Astrocyte (in vitro differentiated cells and primary cell): ENCODE data around the gene TPST2. TPM values are rescaled to one million over a fixed set of nuclear protein-coding genes. Genes with fewer than 3 reads are reported as not detected.
"Not testable (repeated sequence)": the region's sequence is repeated elsewhere in the genome, so short reads cannot be mapped to it uniquely, and the experiment has no call there.

Experiments
- DNase-seq: peaks from one replicate; pipeline ENCODE4 v3.0.0-alpha.2; 2010; ENCODE audit warnings: low read depth
- FAIRE-seq: peaks from 2 replicates; lab custom pipeline; 2011; peaks lifted over from hg19 to GRCh38; lab: Jason Lieb, UNC
- H2AFZ ChIP-seq: 2 replicates; pipeline ENCODE4 v1.6.0; 2012; ENCODE audit warnings: low read depth, low read length, inconsistent platforms
- H3K27ac ChIP-seq: 2 replicates; pipeline ENCODE4 v1.5.1; 2011; ENCODE audit warnings: low read depth, low read length, inconsistent platforms
- H3K27me3 ChIP-seq: 2 replicates; pipeline ENCODE4 v1.6.0; 2011; ENCODE audit warnings: low read length, inconsistent platforms; ENCODE audit not compliant: insufficient read depth
- H3K36me3 ChIP-seq: 2 replicates; pipeline ENCODE4 v1.5.1; 2011; ENCODE audit warnings: low read length, inconsistent platforms; ENCODE audit not compliant: insufficient read depth
- H3K4me1 ChIP-seq: 2 replicates; pipeline ENCODE4 v1.5.1; 2011; ENCODE audit warnings: low read length, inconsistent platforms; ENCODE audit not compliant: insufficient read depth
- H3K4me2 ChIP-seq: 2 replicates; pipeline ENCODE4 v1.6.0; 2012; ENCODE audit warnings: low read length, inconsistent platforms
- H3K4me3 ChIP-seq: 2 replicates; pipeline ENCODE4 v1.5.1; 2011; ENCODE audit warnings: low read depth, mild to moderate bottlenecking, low read length, inconsistent platforms; ENCODE audit not compliant: insufficient read depth
- H3K79me2 ChIP-seq: 2 replicates; pipeline ENCODE4 v1.6.0; 2012; ENCODE audit warnings: mild to moderate bottlenecking, low read length, inconsistent platforms; ENCODE audit not compliant: insufficient read depth
- H3K9ac ChIP-seq: 2 replicates; pipeline ENCODE4 v1.6.0; 2012; ENCODE audit warnings: mild to moderate bottlenecking, low read length, inconsistent platforms
- H3K9me3 ChIP-seq: 2 replicates; pipeline ENCODE4 v1.5.1; 2012; ENCODE audit warnings: low read depth, mild to moderate bottlenecking, low read length, inconsistent platforms; ENCODE audit not compliant: insufficient read depth
- H4K20me1 ChIP-seq: 2 replicates; pipeline ENCODE4 v1.6.0; 2012; ENCODE audit warnings: low read length, inconsistent platforms; ENCODE audit not compliant: insufficient read depth
- H3K27ac Mint-ChIP-seq: one replicate; pipeline ENCODE4 v1.8.0; 2021; ENCODE audit warnings: mild to moderate bottlenecking, mixed read lengths; ENCODE audit not compliant: unreplicated experiment
- H3K27me3 Mint-ChIP-seq: one replicate; pipeline ENCODE4 v1.8.0; 2021; ENCODE audit warnings: low read depth, mixed read lengths; ENCODE audit not compliant: unreplicated experiment
- H3K36me3 Mint-ChIP-seq: one replicate; pipeline ENCODE4 v1.8.0; 2021; ENCODE audit warnings: low read depth, mixed read lengths; ENCODE audit not compliant: unreplicated experiment
- H3K4me1 Mint-ChIP-seq: one replicate; pipeline ENCODE4 v1.8.0; 2021; ENCODE audit warnings: low read depth, mixed read lengths; ENCODE audit not compliant: unreplicated experiment
- H3K4me3 Mint-ChIP-seq: one replicate; pipeline ENCODE4 v1.8.0; 2021; ENCODE audit warnings: mild to moderate bottlenecking, moderate library complexity, mixed read lengths; ENCODE audit not compliant: unreplicated experiment
- H3K9me3 Mint-ChIP-seq: one replicate; pipeline ENCODE4 v1.8.0; 2021; ENCODE audit warnings: mild to moderate bottlenecking, mixed read lengths; ENCODE audit not compliant: unreplicated experiment
- CTCF ChIP-seq: IDR thresholded peaks from 2 replicates; pipeline ENCODE4 v1.5.1; 2011; ENCODE audit warnings: low read depth, mild to moderate bottlenecking, inconsistent platforms, low read length, moderate library complexity; ENCODE audit not compliant: insufficient read depth
- EZH2 ChIP-seq: IDR thresholded peaks from 2 replicates; pipeline ENCODE4 v1.6.1; 2012; ENCODE audit warnings: mild to moderate bottlenecking, low read length, inconsistent platforms; ENCODE audit not compliant: insufficient read depth
- total RNA-seq: library from RNA; stranded (reverse); gene quantifications from 2 replicates; pipeline ENCODE4 v1.2.1, GENCODE V29; 2021

The TPST2 gene
- total RNA-seq, 1 donor from 2014 or later, result 55.7 TPM

DNA sequence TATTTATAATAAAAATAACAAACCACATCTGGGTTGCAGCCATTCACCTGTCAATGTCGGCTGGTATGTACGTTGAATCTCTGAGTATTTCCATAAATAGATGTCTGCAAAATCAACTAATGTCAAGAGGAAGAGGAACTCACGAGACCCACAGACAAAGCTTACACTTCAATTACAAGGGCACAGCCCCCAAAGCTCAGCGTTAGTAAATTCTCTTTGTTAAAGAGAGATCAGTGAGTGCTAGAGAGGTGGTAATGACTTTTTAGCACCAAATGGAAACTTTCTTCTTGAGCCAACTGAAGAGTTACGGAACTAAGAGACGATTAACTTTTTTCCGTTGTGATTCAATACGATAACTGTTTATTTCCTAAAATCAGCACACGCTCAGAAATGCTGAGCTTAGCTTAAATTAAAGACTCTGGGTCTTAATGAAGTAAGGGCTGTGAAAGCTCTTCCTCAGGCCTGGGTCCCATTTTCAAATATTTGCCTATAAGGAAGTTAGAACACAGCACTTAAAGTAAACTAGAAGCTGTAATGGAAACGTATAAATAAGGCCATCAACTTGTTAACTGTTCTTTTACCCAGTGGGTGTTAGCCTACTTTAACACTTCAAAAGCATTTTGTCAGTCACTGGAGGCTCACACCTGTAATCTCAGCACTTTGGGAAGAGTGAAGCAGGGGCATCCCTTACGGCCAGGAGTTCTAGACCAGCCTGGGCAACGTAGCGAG is 54.9 kb downstream of the TPST2 start:
- Histone ChIP-seq H3K9ac (no peak overlapping the region), H3K27ac (no peak overlapping the region), H3K4me1 (peaks cover 4% of the 10 kb centered on the region), H3K4me3 (no peak overlapping the region), H4K20me1 (peaks cover 20% of the 10 kb centered on the region), H3K9me3 (no peaks in the 10 kb centered on the region), H3K27me3 (no peaks in the 10 kb centered on the region), H3K79me2 (peaks cover 5% of the 10 kb centered on the region), H2AFZ (no peak overlapping the region), H3K4me2 (no peak overlapping the region), H3K36me3 (peaks cover 29% of the 10 kb centered on the region)
- H3K36me3 Mint-ChIP-seq, result peaks cover 35% of the 10 kb centered on the region
- TF ChIP-seq EZH2 (no peak), CTCF (no peak)
- no peak overlapping the region for H3K27ac Mint-ChIP-seq
- no peaks in the 10 kb centered on the region for H3K4me1 Mint-ChIP-seq
- FAIRE-seq (no peak), DNase-seq (no peak)
- H3K27me3 Mint-ChIP-seq, result no peaks in the 10 kb centered on the region
- H3K4me3 Mint-ChIP-seq, result no peak overlapping the region
- H3K9me3 Mint-ChIP-seq, result no peaks in the 10 kb centered on the region

DNA sequence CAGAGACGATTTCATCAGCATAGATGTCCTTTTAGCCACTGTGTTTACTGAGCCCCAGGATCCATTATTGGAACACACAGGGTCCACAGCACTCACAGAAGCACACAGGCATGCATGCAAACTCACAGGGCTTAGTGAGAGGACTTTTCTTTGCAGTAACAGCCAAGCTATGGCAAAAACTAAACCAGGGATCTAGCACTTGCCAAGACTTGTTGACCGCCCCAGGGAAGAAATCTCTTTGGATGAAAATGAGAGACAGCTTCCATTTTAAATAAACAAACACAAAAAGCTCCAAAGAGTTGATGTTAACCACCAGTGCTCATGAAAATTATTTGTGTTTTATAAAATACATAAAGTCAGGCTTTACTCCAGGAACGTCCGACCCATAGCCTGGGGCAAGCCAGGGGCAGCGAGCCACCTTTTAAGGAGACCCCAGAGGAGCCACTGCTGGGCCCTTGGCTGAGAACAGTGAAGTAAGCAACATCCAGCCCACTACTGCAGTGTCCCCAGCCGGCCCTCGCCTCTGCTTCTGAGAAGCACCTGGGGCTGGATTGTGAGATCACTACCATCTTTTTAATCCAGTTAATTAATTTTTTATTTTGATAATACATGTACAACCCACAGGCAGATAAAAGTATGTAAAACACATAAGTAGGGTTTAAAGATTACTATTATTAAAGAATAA is 55.6 kb downstream of the TPST2 start:
- Mint-ChIP-seq H3K9me3 (no peaks in the 10 kb centered on the region), H3K36me3 (peaks cover 35% of the 10 kb centered on the region), H3K4me1 (no peaks in the 10 kb centered on the region), H3K27me3 (no peaks in the 10 kb centered on the region), H3K4me3 (no peak overlapping the region), H3K27ac (no peak overlapping the region)
- no peak overlapping the region for H3K4me3 ChIP-seq
- H4K20me1 ChIP-seq, result peaks cover 20% of the 10 kb centered on the region
- no peak overlapping the region for H2AFZ ChIP-seq
- peaks cover 5% of the 10 kb centered on the region for H3K79me2 ChIP-seq
- H3K27ac ChIP-seq, result no peak overlapping the region
- H3K9me3 ChIP-seq, result no peaks in the 10 kb centered on the region
- FAIRE-seq, result no peak
- no peak for TF ChIP-seq CTCF
- TF ChIP-seq EZH2, result no peak
- no peak overlapping the region for H3K4me2 ChIP-seq
- no peaks in the 10 kb centered on the region for H3K27me3 ChIP-seq
- no peak overlapping the region for H3K9ac ChIP-seq
- H3K4me1 ChIP-seq, result peaks cover 4% of the 10 kb centered on the region
- DNase-seq, result no peak
- peaks cover 25% of the 10 kb centered on the region for H3K36me3 ChIP-seq

GRCh38 chr22:26529345-26529744 is 60.6 kb downstream of the TPST2 start:
- peaks cover 4% of the 10 kb centered on the region for H3K4me1 ChIP-seq
- no peaks in the 10 kb centered on the region for H3K27me3 Mint-ChIP-seq
- H3K9me3 ChIP-seq, result no peaks in the 10 kb centered on the region
- no peaks in the 10 kb centered on the region for H3K79me2 ChIP-seq
- H3K36me3 ChIP-seq, result peaks cover 27% of the 10 kb centered on the region
- no peak overlapping the region for H3K9ac ChIP-seq
- no peak overlapping the region for H3K4me3 Mint-ChIP-seq
- no peak for FAIRE-seq
- no peak overlapping the region for H2AFZ ChIP-seq
- no peaks in the 10 kb centered on the region for H3K27me3 ChIP-seq
- H3K9me3 Mint-ChIP-seq, result no peaks in the 10 kb centered on the region
- no peak for TF ChIP-seq CTCF
- no peak for TF ChIP-seq EZH2
- no peak overlapping the region for H3K4me2 ChIP-seq
- peaks cover 19% of the 10 kb centered on the region for H3K36me3 Mint-ChIP-seq
- no peak overlapping the region for H3K27ac Mint-ChIP-seq
- no peak overlapping the region for H3K27ac ChIP-seq
- peaks cover 3% of the 10 kb centered on the region for H3K4me1 Mint-ChIP-seq
- peaks cover 7% of the 10 kb centered on the region for H4K20me1 ChIP-seq
- H3K4me3 ChIP-seq, result no peak overlapping the region
- DNase-seq, result no peak

GRCh38 chr22:26528518-26528917 is 61.4 kb downstream of the TPST2 start:
- H4K20me1 ChIP-seq, H3K27ac Mint-ChIP-seq, H3K79me2 ChIP-seq, H3K4me3 Mint-ChIP-seq, H3K4me3 ChIP-seq, H3K27me3 ChIP-seq, FAIRE-seq, H3K4me2 ChIP-seq, H3K27ac ChIP-seq, H3K9me3 ChIP-seq, H3K9ac ChIP-seq, H3K9me3 Mint-ChIP-seq, H3K27me3 Mint-ChIP-seq, H3K4me1 Mint-ChIP-seq, H3K4me1 ChIP-seq, H2AFZ ChIP-seq, DNase-seq: not testable (repeated sequence)
- H3K36me3 Mint-ChIP-seq, result peaks cover 19% of the 10 kb centered on the region
- peaks cover 27% of the 10 kb centered on the region for H3K36me3 ChIP-seq
